Fibroblast of lung (primary cell): ENCODE data around the gene MYO18B. TPM values are rescaled to one million over a fixed set of nuclear protein-coding genes. Genes with fewer than 3 reads are reported as not detected.

Experiments used
- DNase-seq, 2 donors: peaks; one replicate each; pipeline versions ENCODE4 v3.0.0 to v3.0.0-alpha.2; 2010; ENCODE audit warnings: low read depth in 2 of 2
- H2AFZ ChIP-seq: 2 replicates; pipeline ENCODE4 v1.5.1; 2012; ENCODE audit warnings: low read length, control low read depth, inconsistent platforms
- H3K27ac ChIP-seq: 2 replicates; pipeline ENCODE4 v1.5.1; 2011; ENCODE audit warnings: low read length, control low read depth; ENCODE audit not compliant: insufficient read depth
- H3K27me3 ChIP-seq: 2 replicates; pipeline ENCODE4 v1.5.1; 2011; ENCODE audit warnings: mild to moderate bottlenecking, low read length; ENCODE audit not compliant: control insufficient read depth, insufficient read depth
- H3K36me3 ChIP-seq: 2 replicates; pipeline ENCODE4 v1.5.1; 2011; ENCODE audit warnings: low read length; ENCODE audit not compliant: control insufficient read depth, insufficient read depth
- H3K4me1 ChIP-seq: 2 replicates; pipeline ENCODE4 v1.5.1; 2011; ENCODE audit warnings: low read length; ENCODE audit not compliant: control insufficient read depth, insufficient read depth; ENCODE audit errors: extremely low read depth
- H3K4me2 ChIP-seq: 2 replicates; pipeline ENCODE4 v1.5.1; 2011; ENCODE audit warnings: low read length, control low read depth; ENCODE audit not compliant: insufficient read depth; ENCODE audit errors: extremely low read depth
- H3K4me3 ChIP-seq, 4 experiments: fragments of 200-600 bp in 1 of 4; sonication (generic) in 1 of 4; replicated peaks in 1 of 4; 2 replicates each; pipeline ENCODE4 v1.5.1; 2011 to 2016; ENCODE audit warnings: low read length in 4 of 4, low read depth in 3 of 4, mild to moderate bottlenecking in 3 of 4, control low read depth in 2 of 4, inconsistent platforms in 1 of 4, mixed read lengths in 1 of 4; ENCODE audit not compliant: insufficient read depth in 1 of 4; ENCODE audit errors: control extremely low read depth in 1 of 4
- H3K79me2 ChIP-seq: 2 replicates; pipeline ENCODE4 v1.5.1; 2012; ENCODE audit warnings: mild to moderate bottlenecking, low read length, inconsistent platforms; ENCODE audit not compliant: control insufficient read depth, insufficient read depth
- H3K9ac ChIP-seq: 2 replicates; pipeline ENCODE4 v1.5.1; 2011; ENCODE audit warnings: mild to moderate bottlenecking, low read length, control low read depth; ENCODE audit not compliant: insufficient read depth
- H3K9me3 ChIP-seq: 2 replicates; pipeline ENCODE4 v1.5.1; 2012; ENCODE audit warnings: low read depth, low read length; ENCODE audit not compliant: control insufficient read depth, insufficient read depth
- H4K20me1 ChIP-seq: 2 replicates; pipeline ENCODE4 v1.5.1; 2011; ENCODE audit warnings: low read length; ENCODE audit not compliant: control insufficient read depth, insufficient read depth; ENCODE audit errors: extremely low read depth
- EZH2 ChIP-seq: IDR thresholded peaks from 2 replicates; pipeline ENCODE4 v1.5.1; 2012; ENCODE audit warnings: low read length, control low read depth, mild to moderate bottlenecking; ENCODE audit errors: missing control alignments
- polyA plus RNA-seq, 2 donors: library from polyadenylated mRNA; depleted of rRNA in 1 of 2; stranded (reverse) in 1 of 2; unstranded in 1 of 2; fragments of >200 nt; gene quantifications; 2 replicates each; pipeline ENCODE4 v1.2.1, GENCODE V29; 2011 to 2012; ENCODE audit warnings: missing spikeins in 1 of 2
- total RNA-seq: library from RNA; depleted of rRNA; stranded (reverse); fragments of >200 nt; gene quantifications from 2 replicates; pipeline ENCODE4 v1.2.1, GENCODE V29; 2014
- TF ChIP-seq, protein P1 (sequence below), 2 donors: IDR thresholded peaks in 1 of 2; conservative IDR thresholded peaks in 1 of 2; 1 replicate in 1 of 2; 2 replicates in 1 of 2; pipeline ENCODE4 v1.5.1; 2011 to 2012; ENCODE audit warnings: low read length in 2 of 2, control low read depth in 1 of 2, inconsistent platforms in 1 of 2, low read depth in 1 of 2, mild to moderate bottlenecking in 1 of 2

Gene MYO18B
- total and polyA plus RNA-seq, 2 donors (not counting 1 experiment from before 2014, with no cell fraction given) = 0.17 TPM; not detected in 1

DNA sequence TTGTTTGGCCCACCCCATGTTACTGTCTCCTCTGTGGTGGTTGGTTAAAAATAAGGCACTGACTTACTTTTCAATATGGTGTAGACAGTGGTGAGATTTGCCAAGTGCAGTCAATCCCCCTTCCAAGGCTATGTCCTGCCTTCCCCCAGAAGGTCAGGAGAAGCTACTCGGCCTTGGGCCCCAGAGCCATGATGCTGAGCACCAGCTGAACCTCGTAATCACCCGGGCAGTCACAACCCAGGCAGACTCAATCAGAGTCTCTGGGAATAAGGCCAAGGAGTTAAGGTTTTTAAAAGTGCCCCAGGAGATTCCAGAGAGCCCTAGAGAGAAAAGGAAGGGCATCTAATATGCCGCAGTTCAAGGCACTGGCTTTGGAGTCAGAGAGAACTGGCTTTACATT is 23.8 kb downstream of the MYO18B start:
- H3K9me3 ChIP-seq = no peaks in the 10 kb centered on the region
- no peaks in the 10 kb centered on the region for H3K27me3 ChIP-seq
- no peak overlapping the region for H3K4me3 ChIP-seq
- no peak overlapping the region for H3K9ac ChIP-seq
- TF ChIP-seq, protein P1, sequence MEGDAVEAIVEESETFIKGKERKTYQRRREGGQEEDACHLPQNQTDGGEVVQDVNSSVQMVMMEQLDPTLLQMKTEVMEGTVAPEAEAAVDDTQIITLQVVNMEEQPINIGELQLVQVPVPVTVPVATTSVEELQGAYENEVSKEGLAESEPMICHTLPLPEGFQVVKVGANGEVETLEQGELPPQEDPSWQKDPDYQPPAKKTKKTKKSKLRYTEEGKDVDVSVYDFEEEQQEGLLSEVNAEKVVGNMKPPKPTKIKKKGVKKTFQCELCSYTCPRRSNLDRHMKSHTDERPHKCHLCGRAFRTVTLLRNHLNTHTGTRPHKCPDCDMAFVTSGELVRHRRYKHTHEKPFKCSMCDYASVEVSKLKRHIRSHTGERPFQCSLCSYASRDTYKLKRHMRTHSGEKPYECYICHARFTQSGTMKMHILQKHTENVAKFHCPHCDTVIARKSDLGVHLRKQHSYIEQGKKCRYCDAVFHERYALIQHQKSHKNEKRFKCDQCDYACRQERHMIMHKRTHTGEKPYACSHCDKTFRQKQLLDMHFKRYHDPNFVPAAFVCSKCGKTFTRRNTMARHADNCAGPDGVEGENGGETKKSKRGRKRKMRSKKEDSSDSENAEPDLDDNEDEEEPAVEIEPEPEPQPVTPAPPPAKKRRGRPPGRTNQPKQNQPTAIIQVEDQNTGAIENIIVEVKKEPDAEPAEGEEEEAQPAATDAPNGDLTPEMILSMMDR (conservative IDR thresholded peaks at IDR 0.05 in 1 of 2, IDR thresholded peaks at IDR 0.05 in 1 of 2; ENCODE audit: low read depth in 1 of 2, low read length in 2 of 2) = no peak
- TF ChIP-seq EZH2 = no peak
- H3K4me1 ChIP-seq = no peaks in the 10 kb centered on the region
- H4K20me1 ChIP-seq = no peaks in the 10 kb centered on the region
- no peak for DNase-seq
- H3K4me2 ChIP-seq = no peak overlapping the region
- no peak overlapping the region for H2AFZ ChIP-seq
- H3K27ac ChIP-seq = no peak overlapping the region
- no peaks in the 10 kb centered on the region for H3K36me3 ChIP-seq
- no peaks in the 10 kb centered on the region for H3K79me2 ChIP-seq

DNA sequence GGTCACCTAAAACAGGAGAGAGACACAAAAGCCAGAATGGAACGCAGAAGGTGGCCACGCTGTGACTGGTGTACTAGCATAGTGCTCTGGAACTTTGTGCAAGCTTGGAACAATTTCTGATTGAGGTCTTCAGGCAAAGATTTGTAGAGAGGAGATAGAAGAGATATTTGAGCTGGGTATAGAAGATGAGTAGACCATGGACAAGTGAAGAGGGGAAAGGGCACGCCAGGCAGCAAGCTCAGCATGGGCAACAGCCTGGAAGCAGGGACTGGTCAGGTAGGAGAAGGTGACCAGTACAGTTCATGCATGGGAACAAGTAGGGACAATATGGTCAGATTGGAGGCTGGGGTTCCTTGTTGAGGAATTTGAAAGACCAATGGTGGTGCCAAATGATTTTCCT is 24.4 kb downstream of the MYO18B start:
- Histone ChIP-seq H3K9me3 (no peaks in the 10 kb centered on the region), H3K4me1 (no peaks in the 10 kb centered on the region), H3K79me2 (no peaks in the 10 kb centered on the region), H3K27ac (no peak overlapping the region), H3K27me3 (no peaks in the 10 kb centered on the region), H2AFZ (no peak overlapping the region), H3K36me3 (no peaks in the 10 kb centered on the region), H3K4me3 (no peak overlapping the region), H3K9ac (no peak overlapping the region), H4K20me1 (no peaks in the 10 kb centered on the region), H3K4me2 (no peak overlapping the region)
- no peak for TF ChIP-seq EZH2
- no peak for DNase-seq

DNA sequence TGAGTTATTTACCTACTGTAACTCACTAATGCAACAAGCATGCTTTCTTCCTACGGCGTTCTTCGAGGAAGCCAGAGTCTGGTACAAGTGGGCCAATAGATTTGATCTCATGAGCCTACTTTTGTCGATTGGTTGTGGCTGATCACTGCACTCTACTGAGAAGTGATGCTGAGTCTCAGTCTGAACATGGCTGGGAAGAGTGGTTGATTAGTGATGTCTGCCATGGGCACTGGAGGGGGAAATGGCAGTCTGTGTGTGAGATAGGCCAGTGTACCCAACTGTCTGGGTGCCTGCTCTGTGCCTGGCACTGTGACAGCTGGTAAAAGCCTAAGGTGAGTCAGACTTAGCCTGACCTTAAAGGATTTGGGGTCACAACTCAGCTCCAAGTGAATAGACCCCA is 28.3 kb downstream of the MYO18B start:
- DNase-seq = no peak
- H3K9ac ChIP-seq = no peak overlapping the region
- H2AFZ ChIP-seq = no peak overlapping the region
- H3K27ac ChIP-seq = no peak overlapping the region
- no peak overlapping the region for H3K4me2 ChIP-seq
- H4K20me1 ChIP-seq = no peaks in the 10 kb centered on the region
- H3K4me3 ChIP-seq = no peak overlapping the region
- no peaks in the 10 kb centered on the region for H3K79me2 ChIP-seq
- H3K36me3 ChIP-seq = no peaks in the 10 kb centered on the region
- H3K27me3 ChIP-seq = no peaks in the 10 kb centered on the region
- H3K9me3 ChIP-seq = no peaks in the 10 kb centered on the region
- H3K4me1 ChIP-seq = no peaks in the 10 kb centered on the region
- no peak for TF ChIP-seq EZH2

DNA sequence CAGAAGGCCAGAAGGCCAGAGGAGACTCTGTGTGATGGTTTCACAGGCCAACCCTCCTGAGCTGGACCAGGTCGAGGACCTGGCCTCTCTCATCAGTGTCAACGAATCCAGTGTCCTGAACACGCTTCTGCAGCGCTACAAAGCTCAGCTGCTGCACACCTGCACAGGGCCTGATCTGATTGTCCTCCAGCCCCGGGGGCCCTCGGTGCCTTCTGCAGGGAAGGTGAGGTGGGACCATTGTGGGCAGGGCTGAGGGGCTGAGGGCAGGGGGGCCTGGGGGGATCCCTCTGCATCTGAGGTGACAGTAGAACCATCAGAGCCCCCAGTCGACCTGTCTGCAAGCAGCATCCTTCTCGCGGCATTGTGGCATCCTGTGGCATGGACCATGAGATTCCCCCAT is 30.3 kb downstream of the MYO18B start:
- no peak overlapping the region for H2AFZ ChIP-seq
- TF ChIP-seq, protein P1 (conservative IDR thresholded peaks at IDR 0.05 in 1 of 2, IDR thresholded peaks at IDR 0.05 in 1 of 2; ENCODE audit: low read depth in 1 of 2, low read length in 2 of 2) = no peak
- no peak for TF ChIP-seq EZH2

More for the DNA sequence above, 30.3 kb downstream of the MYO18B start:
- Histone ChIP-seq H3K4me2 (no peak overlapping the region), H3K9ac (no peak overlapping the region), H3K79me2 (no peaks in the 10 kb centered on the region), H3K9me3 (no peaks in the 10 kb centered on the region), H4K20me1 (no peaks in the 10 kb centered on the region), H3K27me3 (no peaks in the 10 kb centered on the region), H3K4me1 (no peaks in the 10 kb centered on the region), H3K4me3 (no peak overlapping the region), H3K27ac (no peak overlapping the region), H3K36me3 (no peaks in the 10 kb centered on the region)
- DNase-seq = no peak
